ENCODE data around the gene TJP3. TPM values are rescaled to one million over a fixed set of nuclear protein-coding genes. Genes with fewer than 3 reads are reported as not detected.

Gene TJP3
- total and polyA plus RNA-seq, 9 donors, result 0.18 to 24.4 (median 2.8) TPM; not detected in 2

DNA sequence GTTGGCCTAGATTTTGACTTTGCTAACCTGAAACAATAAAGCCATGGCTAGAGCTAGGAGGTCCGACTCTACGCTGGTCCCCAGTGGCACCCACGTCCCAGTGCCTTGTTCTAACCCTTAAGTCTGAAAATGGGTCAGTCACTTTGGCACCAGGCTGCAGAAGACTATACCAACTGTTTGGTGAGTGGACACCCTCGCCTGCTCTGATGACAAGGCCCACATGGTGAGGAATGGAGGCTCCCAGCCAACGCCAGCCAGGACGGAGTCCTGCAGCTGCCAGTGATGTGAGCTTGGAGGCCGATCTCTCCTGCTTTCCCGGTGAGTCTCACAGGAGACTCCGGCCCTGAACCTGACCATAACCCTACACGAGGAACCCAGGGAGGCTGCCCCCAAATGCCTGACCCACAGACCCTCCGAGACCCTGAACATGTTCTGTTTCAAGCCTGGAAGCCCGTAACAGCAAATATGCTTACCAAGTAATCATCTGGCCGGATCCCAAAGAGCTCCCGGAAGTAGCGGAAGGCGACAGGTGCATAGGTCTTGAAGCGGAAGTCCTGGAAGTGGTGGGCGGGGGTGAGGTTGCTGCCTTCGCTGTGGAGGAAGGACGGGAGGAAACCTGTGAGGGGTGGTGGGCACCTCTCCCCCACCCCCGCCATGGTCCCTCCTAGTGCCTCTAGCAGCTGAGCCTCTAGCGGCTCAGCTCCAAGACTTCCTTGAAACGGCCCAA lies 47.5 kb upstream of the TJP3 start:
- WGBS, 3 donors, result 79 to 88% (median 79%) methylated on average over 23 of the region's 23 CpGs
- DNase-seq, result no peak
- TF ChIP-seq POLR2A (IDR thresholded peaks at IDR 0.05) (no peak), CTCF (IDR thresholded peaks at IDR 0.05) (no peak), EP300 (IDR thresholded peaks at IDR 0.05) (no peak)
- H3K9me3 ChIP-seq, result no peaks in the 10 kb centered on the region
- H3K27ac ChIP-seq, result no peak overlapping the region
- no peak overlapping the region for H3K4me3 ChIP-seq
- intact Hi-C loops (cut with DNase I), result loop anchor here in 2 of 4 donors (1.0 to 10.0 kb wide), 2 partner anchors 19 to 544 kb away; no protein-coding TSS in a partner anchor
- H3K4me1 ChIP-seq (ENCODE audit: insufficient read depth), result peaks cover 2% of the 10 kb centered on the region
- no peaks in the 10 kb centered on the region for H3K36me3 ChIP-seq
- no peaks in the 10 kb centered on the region for H3K27me3 ChIP-seq

DNA sequence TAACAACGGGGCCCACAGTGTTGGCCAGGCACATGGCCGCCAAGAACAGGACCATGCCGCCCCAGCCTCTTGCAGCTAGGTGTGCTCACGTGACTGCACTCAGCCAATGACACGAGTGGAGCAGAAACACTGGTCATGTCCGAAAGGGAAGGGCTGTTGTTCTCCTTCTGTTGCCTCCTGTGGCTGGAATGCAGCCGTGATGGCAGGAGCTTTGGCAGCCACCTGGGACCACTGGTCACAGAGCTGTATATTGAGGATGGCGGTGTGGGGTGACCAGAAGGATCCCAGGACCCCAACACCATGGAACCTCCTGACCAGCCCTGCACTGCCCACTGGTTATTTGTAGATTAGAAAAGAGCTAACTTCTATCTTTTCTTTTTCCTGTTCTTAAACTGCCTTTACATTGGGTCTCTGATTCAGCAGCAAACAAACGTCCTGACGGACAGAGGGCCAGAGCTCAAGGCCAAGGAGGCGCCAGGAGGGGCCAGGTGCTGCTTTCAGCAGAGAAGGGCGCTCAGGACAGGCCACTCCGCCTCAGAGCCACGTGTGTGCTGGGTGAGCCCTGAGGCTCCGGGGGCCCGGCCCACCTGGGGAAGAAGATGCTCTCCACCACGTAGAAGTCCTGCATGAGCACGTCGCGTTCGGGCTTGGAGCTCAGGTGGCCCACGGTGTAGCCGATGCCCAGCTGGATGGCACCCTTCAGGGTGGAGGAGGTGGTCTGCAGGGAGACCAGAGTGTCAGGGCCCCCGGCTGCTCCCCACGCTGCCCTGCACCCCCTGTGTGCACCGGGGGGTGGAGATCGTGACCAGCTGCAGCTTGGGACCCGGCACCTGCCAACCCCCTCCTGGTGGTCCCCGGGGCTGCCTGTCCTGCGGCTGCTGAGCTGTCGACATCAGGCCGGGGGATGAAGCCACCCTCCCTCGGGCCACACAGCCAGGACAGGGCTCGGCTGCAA lies 46.6 kb upstream of the TJP3 start:
- no peak for DNase-seq
- no peaks in the 10 kb centered on the region for H3K36me3 ChIP-seq
- intact Hi-C loops (cut with DNase I), result loop anchor here in 2 of 4 donors (1.0 to 10.0 kb wide), 2 partner anchors 18 to 543 kb away; no protein-coding TSS in a partner anchor

GRCh38 chr19:3663838-3664237 lies 44.3 kb upstream of the TJP3 start:
- Histone ChIP-seq H3K36me3 (no peaks in the 10 kb centered on the region), H3K27ac (no peak overlapping the region), H3K27me3 (no peaks in the 10 kb centered on the region), H3K4me3 (no peak overlapping the region), H3K9me3 (no peaks in the 10 kb centered on the region), H3K4me1 (ENCODE audit: insufficient read depth) (peaks cover 3% of the 10 kb centered on the region)
- TF ChIP-seq CTCF (IDR thresholded peaks at IDR 0.05) (no peak), EP300 (IDR thresholded peaks at IDR 0.05) (no peak), POLR2A (IDR thresholded peaks at IDR 0.05) (no peak)
- 91 to 92% (median 92%) methylated on average over 18 of the region's 18 CpGs for WGBS, 3 donors
- DNase-seq, result no peak
- intact Hi-C loops (cut with DNase I), result loop anchor here in 1 of 4 donors (1.0 to 10.0 kb wide), 2 partner anchors 40 to 541 kb away; no protein-coding TSS in a partner anchor

More for the DNA sequence above, 46.6 kb upstream of the TJP3 start:
- Histone ChIP-seq H3K27me3 (no peaks in the 10 kb centered on the region), H3K27ac (no peak overlapping the region), H3K4me1 (ENCODE audit: insufficient read depth) (peaks cover 3% of the 10 kb centered on the region), H3K4me3 (no peak overlapping the region), H3K9me3 (no peaks in the 10 kb centered on the region)
- TF ChIP-seq POLR2A (IDR thresholded peaks at IDR 0.05) (no peak), EP300 (IDR thresholded peaks at IDR 0.05) (no peak), CTCF (IDR thresholded peaks at IDR 0.05) (no peak)
- WGBS, 3 donors, result 94 to 96% (median 95%) methylated on average over 32 to 34 of the region's 34 CpGs

DNA sequence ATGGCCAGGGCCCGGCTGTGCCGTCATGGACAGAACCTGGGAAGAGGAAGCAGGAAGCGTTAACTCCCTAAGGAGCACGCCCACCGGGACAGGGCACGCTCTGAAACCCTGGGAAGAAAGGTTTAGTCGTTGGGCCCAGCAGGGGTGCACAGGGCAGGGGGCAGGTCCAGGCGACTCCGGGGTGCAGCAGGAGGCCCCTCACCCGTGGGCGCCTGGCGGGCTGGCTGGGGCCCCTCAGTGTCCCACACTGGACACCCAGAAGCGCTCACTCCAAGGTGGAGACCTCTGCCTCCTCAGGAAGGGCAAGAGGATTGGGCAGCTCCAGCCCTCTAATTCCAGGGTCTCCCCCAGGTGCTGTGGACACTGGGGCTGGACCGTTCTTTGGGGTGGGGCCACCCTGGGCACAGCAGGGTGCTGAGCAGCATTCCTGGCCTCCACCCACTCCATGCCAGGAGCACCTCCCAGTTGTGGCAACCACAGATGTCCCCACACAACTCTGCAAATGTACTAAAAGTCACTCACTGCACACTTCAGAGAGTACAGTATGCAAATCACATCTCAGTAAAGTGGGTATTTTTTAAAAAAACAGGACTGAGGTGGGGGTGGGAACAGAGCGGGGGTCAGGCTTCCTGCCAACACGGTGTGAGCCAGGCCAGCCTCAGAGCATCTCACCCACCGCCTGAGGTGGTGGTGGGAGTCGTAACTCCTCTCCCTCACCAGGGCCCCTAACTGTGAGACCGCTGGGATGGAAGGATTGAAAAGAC lies 43.1 kb upstream of the TJP3 start:
- no peaks in the 10 kb centered on the region for H3K36me3 ChIP-seq
- no peak overlapping the region for H3K4me3 ChIP-seq
- DNase-seq, result no peak
- no peaks in the 10 kb centered on the region for H3K27me3 ChIP-seq
- H3K27ac ChIP-seq, result no peak overlapping the region
- peaks cover 6% of the 10 kb centered on the region for H3K4me1 ChIP-seq (ENCODE audit: insufficient read depth)
- TF ChIP-seq CTCF (IDR thresholded peaks at IDR 0.05), result no peak
- TF ChIP-seq POLR2A (IDR thresholded peaks at IDR 0.05), result no peak
- no peak for TF ChIP-seq EP300 (IDR thresholded peaks at IDR 0.05)
- H3K9me3 ChIP-seq, result no peaks in the 10 kb centered on the region
- WGBS, 3 donors, result 76 to 79% (median 78%) methylated on average over 19 of the region's 19 CpGs
- intact Hi-C loops (cut with DNase I), result loop anchor here in 2 of 4 donors (1.0 to 10.0 kb wide), 3 partner anchors 37 to 540 kb away; partner anchors contain the start of gene PIP5K1C (in 1 of the 2)
